GM19099 (cell line): ENCODE results near the gene CBY2.

Experiments used
- POLR2A ChIP-seq: IDR thresholded peaks from 3 replicates; pipeline ENCODE4 v1.6.1; 2011; ENCODE audit warnings: low read depth; ENCODE audit not compliant: insufficient read length; ENCODE audit errors: extremely low read depth

Gene CBY2

GRCh38 chr13:45696610-45697226, 5.4 kb upstream of the CBY2 start:
- TF ChIP-seq POLR2A = no peak

GRCh38 chr13:45700971-45701900, 884 bp upstream of the CBY2 start:
- peak; percentile 47 for TF ChIP-seq POLR2A

DNA sequence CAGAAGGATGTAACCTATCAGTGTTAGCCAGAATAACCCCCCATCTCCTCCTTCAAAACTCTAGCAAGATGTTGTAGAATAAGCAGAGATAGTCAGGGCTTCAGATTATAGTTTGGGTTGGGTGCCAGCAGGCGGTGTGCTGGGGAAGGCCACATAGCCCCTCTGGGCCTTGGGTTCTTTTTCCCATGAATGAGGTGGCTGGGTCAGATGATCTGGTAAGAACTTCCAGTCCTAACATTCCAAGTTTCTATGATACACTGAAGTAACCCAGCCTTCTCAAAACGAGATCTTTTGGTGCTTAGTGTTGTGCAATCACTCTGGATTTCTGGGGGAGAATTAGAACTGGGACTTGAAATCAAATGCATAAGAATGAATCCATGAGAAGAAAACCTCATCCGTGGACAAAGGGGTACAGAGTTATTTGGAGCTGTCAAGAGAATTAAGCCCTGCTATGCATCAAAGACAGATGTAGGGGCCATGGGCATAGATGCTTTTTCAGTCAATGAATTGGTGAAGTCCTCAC, 810 bp downstream of the CBY2 start:
- TF ChIP-seq POLR2A = peak; percentile 1

DNA sequence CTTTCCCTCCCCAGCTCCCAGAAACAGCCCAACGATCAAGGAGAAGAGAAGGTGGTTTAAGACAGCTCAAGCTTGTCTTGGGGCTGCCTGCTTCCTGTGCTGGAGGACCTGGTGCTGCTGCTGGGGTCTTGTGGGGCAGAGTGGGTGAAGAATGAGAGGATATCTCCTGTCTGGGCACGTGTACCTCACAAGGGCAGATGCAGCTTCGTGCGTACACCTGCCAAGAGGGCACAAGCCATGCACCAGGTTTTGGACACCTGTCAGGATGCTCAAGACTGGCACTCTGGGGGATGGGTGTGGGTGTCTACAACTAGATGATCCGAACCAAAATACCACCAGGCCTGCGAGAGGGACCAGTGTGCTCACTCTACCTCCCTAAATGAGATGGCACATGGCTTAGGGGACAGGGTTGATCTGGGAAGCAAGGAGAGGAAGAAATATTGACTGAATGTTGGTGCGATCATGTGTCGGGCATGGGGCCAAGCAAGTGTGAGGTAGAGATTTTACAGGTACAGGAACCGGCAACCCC, 2.2 kb downstream of the CBY2 start:
- TF ChIP-seq POLR2A = no peak

DNA sequence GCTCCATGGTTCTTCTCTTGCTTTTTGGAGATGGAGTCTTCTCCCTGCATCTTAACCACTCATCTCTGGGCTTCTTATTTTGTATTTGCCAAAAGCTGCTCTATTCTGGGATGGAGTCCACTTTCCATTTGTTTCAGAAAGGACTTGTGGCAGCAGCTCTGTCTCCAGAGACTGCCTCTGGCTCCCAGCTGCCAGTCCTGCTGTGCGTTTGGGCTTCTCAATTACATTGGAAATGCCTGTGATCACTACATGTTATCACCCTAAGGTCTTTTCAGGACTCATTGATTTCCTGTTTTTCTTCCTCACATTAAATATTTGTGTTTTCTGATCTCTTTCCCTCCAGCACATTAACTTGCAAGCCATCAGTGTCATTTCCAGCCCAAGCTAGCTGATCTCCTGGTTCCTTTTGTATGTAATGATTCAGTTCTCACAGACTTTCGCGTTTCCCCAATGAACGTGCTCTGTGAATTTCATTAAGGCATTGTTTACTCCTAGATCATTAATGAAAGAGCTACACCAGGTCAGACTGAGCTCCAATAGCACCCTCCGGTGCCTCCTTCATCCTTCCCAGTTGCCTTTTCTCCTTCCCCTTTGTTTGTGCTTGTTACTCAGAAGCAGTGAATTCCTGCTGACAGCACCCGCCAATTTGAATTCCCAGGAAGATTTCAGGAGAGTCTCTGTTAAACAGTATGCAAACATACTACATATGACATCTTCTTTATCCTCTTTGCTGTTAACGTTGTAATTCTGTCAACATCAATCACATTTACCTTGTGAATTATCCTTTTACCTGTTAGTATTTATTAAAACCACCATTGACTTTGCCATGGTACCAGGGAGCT, 3.0 kb downstream of the CBY2 start:
- TF ChIP-seq POLR2A = no peak

GRCh38 chr13:45705918-45706317, 3.8 kb downstream of the CBY2 start:
- TF ChIP-seq POLR2A = no peak

DNA sequence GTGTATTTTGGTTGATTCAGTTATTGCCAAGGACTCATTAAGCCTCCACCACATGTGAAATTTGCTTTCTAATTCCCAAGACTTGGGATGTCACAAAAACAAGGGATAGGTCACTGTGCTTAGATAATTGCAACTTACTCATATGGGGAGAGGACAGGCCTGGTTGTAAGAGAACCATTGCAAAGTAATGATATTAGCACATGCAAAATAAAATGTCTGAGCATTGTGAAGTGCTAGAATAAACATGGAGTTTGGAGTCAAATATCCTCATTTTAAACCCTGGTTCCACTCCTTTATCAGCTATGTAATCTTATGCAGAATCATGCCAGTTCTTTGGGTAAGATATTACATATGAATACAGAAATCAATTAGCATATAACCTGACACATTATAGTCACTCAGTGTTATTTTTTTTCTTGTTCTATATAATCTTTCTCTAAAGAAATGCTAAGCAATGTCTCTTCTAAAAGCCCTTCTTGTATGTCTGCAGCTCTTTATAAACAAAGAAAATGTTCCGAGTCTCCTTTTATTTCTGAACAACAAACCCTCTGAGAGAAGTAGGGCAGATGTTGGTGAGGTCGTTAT, 5.5 kb downstream of the CBY2 start:
- TF ChIP-seq POLR2A = no peak

GRCh38 chr13:45711951-45712350, 9.8 kb downstream of the CBY2 start:
- no peak for TF ChIP-seq POLR2A

GRCh38 chr13:45713106-45713690, 11.1 kb downstream of the CBY2 start:
- TF ChIP-seq POLR2A = no peak

- TF ChIP-seq POLR2A = no peak
These were observed 11.6 kb downstream of the CBY2 start for GRCh38 chr13:45713721-45714120.

- TF ChIP-seq POLR2A = no peak
These were observed 12.1 kb downstream of the CBY2 start for GRCh38 chr13:45714170-45714569.

GRCh38 chr13:45715351-45715750, 13.2 kb downstream of the CBY2 start:
- no peak for TF ChIP-seq POLR2A

DNA sequence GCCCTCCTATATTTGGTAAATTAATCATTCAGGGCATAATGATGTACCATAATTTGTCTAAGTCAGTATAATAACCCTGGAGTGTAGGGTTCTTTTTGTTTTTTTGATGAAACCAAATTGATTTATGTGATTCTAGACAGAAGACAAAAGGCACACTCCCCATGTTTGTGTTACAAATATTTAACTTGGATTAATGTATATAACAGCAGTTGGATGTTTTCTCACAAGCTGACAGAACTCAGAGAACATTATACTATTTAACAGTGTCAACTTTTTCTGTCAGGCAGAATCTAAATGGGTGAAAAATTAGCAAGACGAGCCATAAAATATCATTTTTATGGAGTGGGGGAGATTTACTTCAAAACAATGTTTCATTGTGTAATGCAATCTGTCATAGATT, 15.2 kb downstream of the CBY2 start:
- no peak for TF ChIP-seq POLR2A

DNA sequence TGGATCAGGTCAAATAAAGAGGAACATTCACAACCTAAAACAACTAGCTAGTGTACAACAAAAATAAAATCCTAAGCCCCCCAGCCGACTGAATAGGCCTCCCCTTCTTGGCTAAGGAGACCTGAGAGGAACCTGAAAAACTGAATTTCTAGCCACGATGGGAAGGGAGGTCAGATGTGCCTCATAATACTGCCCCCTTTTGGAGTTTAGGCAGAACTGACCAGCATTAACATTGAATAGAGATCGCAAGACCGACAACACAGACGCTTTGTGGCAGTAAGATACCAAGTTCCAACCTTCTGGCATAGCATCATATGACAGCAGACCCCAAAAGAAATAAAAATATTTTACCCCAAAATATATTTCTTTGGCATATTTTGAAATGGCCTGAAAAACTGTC, 15.9 kb downstream of the CBY2 start:
- TF ChIP-seq POLR2A = no peak

DNA sequence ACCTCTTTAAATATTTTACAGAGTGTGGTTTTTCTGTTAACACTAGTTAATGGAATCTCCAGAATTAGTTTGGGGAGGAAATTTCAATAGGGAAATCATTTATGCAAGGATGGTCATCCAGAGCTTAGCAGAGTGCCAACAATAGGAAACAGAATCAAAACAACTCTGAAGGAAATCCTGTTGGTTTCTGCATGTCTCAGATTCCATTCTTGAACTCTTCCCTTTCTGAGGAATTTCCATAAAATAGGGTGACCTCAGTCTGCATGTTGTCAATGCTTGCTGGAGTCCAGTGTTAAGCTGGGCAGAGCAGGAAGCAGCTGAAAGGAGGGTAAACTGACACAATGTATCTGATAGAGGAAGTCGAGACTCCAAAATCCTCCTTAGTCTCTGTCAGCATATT, 16.9 kb downstream of the CBY2 start:
- TF ChIP-seq POLR2A = no peak

DNA sequence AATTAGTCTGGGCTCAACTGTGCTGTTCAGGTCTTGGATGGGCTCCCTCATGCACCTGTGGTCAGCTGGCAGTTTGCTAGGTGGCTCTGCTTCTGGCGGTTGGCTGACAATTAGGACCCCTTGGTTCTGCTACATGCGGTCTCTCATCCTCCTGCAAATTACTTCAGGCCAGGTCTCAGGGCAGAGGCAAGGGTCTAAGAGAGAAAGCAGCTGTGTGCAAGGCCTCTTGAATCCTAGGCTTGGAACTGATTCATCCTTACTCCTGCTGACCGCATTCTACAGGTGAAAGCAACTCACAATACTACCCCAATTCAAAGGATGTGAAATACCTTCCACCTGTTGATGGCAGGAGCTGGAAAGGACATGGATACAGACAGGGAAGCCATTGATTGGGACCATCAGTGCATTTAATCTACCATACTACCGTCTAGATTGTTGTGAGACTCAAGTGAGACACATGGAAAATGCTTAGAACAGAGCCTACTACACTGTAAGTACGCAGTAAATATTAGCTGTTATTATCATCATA, 19.1 kb downstream of the CBY2 start:
- TF ChIP-seq POLR2A = no peak
